AG08396 (cell line): ENCODE data around the gene LGR4.

Experiments used
- DNase-seq: peaks from one replicate; pipeline ENCODE4 v3.0.0; 2012; ENCODE audit warnings: low spot score, mixed read lengths

The LGR4 gene

GRCh38 chr11:27373856-27374602 is 98.6 kb downstream of the LGR4 start:
- no peak for DNase-seq

- no peak for DNase-seq
Observed at GRCh38 chr11:27373392-27373791, 99.2 kb downstream of the LGR4 start.

- no peak for DNase-seq
Observed at GRCh38 chr11:27372164-27372563, 100.4 kb downstream of the LGR4 start.

- DNase-seq = no peak
Observed at GRCh38 chr11:27371489-27371888, 101.1 kb downstream of the LGR4 start.

GRCh38 chr11:27370374-27370773 is 102.2 kb downstream of the LGR4 start:
- DNase-seq = no peak

GRCh38 chr11:27367881-27368280 is 104.7 kb downstream of the LGR4 start:
- no peak for DNase-seq

- no peak for DNase-seq
Observed at GRCh38 chr11:27363576-27364117, 108.9 kb downstream of the LGR4 start.

- DNase-seq = peak; percentile 97
Observed at GRCh38 chr11:27362749-27363575, 109.6 kb downstream of the LGR4 start, which contains the start of gene CCDC34. Gene CCDC34, minus strand, starts transcription at chr11:27363215. Its CDS starts 21 bp downstream, at chr11:27363194.

- no peak for DNase-seq
Observed at GRCh38 chr11:27361649-27362431, 110.8 kb downstream of the LGR4 start.

GRCh38 chr11:27358296-27358695 is 114.3 kb downstream of the LGR4 start:
- no peak for DNase-seq

GRCh38 chr11:27357250-27357649 is 115.3 kb downstream of the LGR4 start:
- no peak for DNase-seq

- DNase-seq = no peak
Observed at GRCh38 chr11:27356624-27357222, 115.9 kb downstream of the LGR4 start.

GRCh38 chr11:27355575-27356104 is 117.0 kb downstream of the LGR4 start:
- DNase-seq = no peak

GRCh38 chr11:27354359-27354965 is 118.1 kb downstream of the LGR4 start:
- DNase-seq = no peak

GRCh38 chr11:27353593-27354358 is 118.8 kb downstream of the LGR4 start:
- peak; percentile 62 for DNase-seq

GRCh38 chr11:27352781-27353180 is 119.8 kb downstream of the LGR4 start:
- no peak for DNase-seq

GRCh38 chr11:27350511-27350910 is 122.1 kb downstream of the LGR4 start:
- DNase-seq = no peak

- no peak for DNase-seq
Observed at GRCh38 chr11:27349919-27350318, 122.7 kb downstream of the LGR4 start.

GRCh38 chr11:27348340-27348873 is 124.2 kb downstream of the LGR4 start:
- DNase-seq = no peak
